HepG2 (cell line): ENCODE data around the gene RAC2.

Experiments used
- MED13 ChIP-seq: sonication (generic); formaldehyde crosslinking; IDR thresholded peaks from 2 replicates; pipeline ENCODE4 v1.5.0; 2020; ENCODE audit warnings: missing genetic modification reagents
- PAWR ChIP-seq: sonication (generic); formaldehyde crosslinking; IDR thresholded peaks from 2 replicates; pipeline ENCODE4 v1.4.0; 2020; ENCODE audit warnings: missing genetic modification reagents, mild to moderate bottlenecking, borderline replicate concordance
- SMC3 ChIP-seq: IDR thresholded peaks from 2 replicates; pipeline ENCODE4 v1.6.1; 2011; ENCODE audit warnings: low read length, improper control_type of control experiment
- TF ChIP-seq, protein P1 (sequence below): sonication (generic); formaldehyde crosslinking; IDR thresholded peaks from 2 replicates; pipeline ENCODE4 v1.5.0; 2020; ENCODE audit warnings: mild to moderate bottlenecking, missing genetic modification reagents, moderate library complexity

DNA sequence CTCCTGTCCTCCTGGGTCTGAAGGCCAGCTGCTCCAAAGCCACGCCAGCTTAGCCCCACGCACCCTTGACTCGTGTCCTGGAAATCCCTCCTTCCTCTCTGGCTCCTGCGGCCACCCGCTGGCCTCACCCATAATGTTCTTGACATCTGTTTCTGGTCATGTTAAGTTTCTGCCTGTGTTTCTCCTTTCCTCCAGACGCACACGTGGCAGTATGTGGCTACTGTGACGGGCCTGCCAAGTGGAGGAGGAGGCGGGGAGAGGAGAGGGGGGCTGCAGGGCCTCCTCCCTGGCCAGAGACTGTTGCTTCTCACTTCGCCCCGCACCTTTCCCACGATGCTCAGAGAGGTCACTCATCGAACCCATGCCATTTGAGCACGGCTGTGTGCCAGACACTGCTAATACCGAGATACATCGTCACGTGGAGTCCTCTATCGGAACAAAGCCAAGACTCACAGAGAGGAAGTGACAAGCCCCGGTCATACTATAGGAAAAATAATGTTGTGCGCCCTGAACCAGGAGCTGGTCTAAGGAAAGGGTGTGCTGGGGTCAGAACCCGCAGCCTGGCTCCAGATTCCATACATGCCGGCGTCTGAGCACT, 67.5 kb downstream of the RAC2 start:
- no peak for TF ChIP-seq SMC3
- no peak for TF ChIP-seq MED13 (CRISPR knock-in tag)
- TF ChIP-seq, protein P1, sequence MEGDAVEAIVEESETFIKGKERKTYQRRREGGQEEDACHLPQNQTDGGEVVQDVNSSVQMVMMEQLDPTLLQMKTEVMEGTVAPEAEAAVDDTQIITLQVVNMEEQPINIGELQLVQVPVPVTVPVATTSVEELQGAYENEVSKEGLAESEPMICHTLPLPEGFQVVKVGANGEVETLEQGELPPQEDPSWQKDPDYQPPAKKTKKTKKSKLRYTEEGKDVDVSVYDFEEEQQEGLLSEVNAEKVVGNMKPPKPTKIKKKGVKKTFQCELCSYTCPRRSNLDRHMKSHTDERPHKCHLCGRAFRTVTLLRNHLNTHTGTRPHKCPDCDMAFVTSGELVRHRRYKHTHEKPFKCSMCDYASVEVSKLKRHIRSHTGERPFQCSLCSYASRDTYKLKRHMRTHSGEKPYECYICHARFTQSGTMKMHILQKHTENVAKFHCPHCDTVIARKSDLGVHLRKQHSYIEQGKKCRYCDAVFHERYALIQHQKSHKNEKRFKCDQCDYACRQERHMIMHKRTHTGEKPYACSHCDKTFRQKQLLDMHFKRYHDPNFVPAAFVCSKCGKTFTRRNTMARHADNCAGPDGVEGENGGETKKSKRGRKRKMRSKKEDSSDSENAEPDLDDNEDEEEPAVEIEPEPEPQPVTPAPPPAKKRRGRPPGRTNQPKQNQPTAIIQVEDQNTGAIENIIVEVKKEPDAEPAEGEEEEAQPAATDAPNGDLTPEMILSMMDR (CRISPR knock-in tag) = no peak
- no peak for TF ChIP-seq PAWR (CRISPR knock-in tag)
